SK-N-SH treated with all-trans-retinoic acid at 6 μM for 48 hours (cell line): Measurements from ENCODE around the gene COX19.

Experiments used
- ATAC-seq: fragments of 200-7000 bp; cut with Tn5 transposase; 3 replicates; pipeline ENCODE4 v1.9.1; 2020; ENCODE audit warnings: mild to moderate bottlenecking, moderate library complexity
- ARNTL ChIP-seq: fragments of 450-650 bp; formaldehyde crosslinking; IDR thresholded peaks from 2 replicates; pipeline ENCODE4 v1.5.0; 2020; ENCODE audit warnings: low read depth, mild to moderate bottlenecking, moderate library complexity, borderline replicate concordance
- CREB5 ChIP-seq: fragments of 250-450 bp; sonication (Bioruptor Pico); IDR thresholded peaks from 2 replicates; pipeline ENCODE4 v1.5.1; 2020; ENCODE audit warnings: low read depth, mild to moderate bottlenecking, moderate library complexity
- CSDC2 ChIP-seq: fragments of 250-450 bp; sonication (Bioruptor Pico); IDR thresholded peaks from 2 replicates; pipeline ENCODE4 v1.5.0; 2020; ENCODE audit warnings: mild to moderate bottlenecking, moderate library complexity
- ESRRG ChIP-seq: fragments of 250-450 bp; sonication (Bioruptor Pico); IDR thresholded peaks from 2 replicates; pipeline ENCODE4 v1.6.1; 2021; ENCODE audit warnings: mild to moderate bottlenecking
- GLIS3 ChIP-seq: fragments of 250-450 bp; sonication (Bioruptor Pico); IDR thresholded peaks from 2 replicates; pipeline ENCODE4 v1.5.0; 2020; ENCODE audit warnings: mild to moderate bottlenecking, moderate library complexity
- ISL1 ChIP-seq: fragments of 250-450 bp; sonication (Bioruptor Pico); IDR thresholded peaks from 2 replicates; pipeline ENCODE4 v2.1.2; 2022; ENCODE audit warnings: mild to moderate bottlenecking, moderate library complexity
- OSR1 ChIP-seq: fragments of 250-450 bp; sonication (Bioruptor Pico); IDR thresholded peaks from 2 replicates; pipeline ENCODE4 v1.8.0; 2022; ENCODE audit warnings: moderate library complexity, mild to moderate bottlenecking, inconsistent platforms
- POU6F1 ChIP-seq: fragments of 250-450 bp; sonication (Bioruptor Pico); IDR thresholded peaks from 2 replicates; pipeline ENCODE4 v1.8.0; 2021; ENCODE audit warnings: low read depth, mild to moderate bottlenecking, moderate library complexity, borderline replicate concordance
- PPARA ChIP-seq: fragments of 250-450 bp; sonication (Bioruptor Pico); IDR thresholded peaks from 2 replicates; pipeline ENCODE4 v1.5.0; 2020; ENCODE audit warnings: mild to moderate bottlenecking, borderline replicate concordance
- SNAI2 ChIP-seq: fragments of 250-450 bp; sonication (Bioruptor Pico); IDR thresholded peaks from 2 replicates; pipeline ENCODE4 v1.5.0; 2020; ENCODE audit warnings: mild to moderate bottlenecking, moderate library complexity
- TCF4 ChIP-seq: fragments of 250-450 bp; sonication (Bioruptor Pico); IDR thresholded peaks from 2 replicates; pipeline ENCODE4 v1.8.0; 2021; ENCODE audit warnings: mild to moderate bottlenecking, moderate library complexity, borderline replicate concordance
- TSHZ2 ChIP-seq: fragments of 250-450 bp; sonication (Bioruptor Pico); IDR thresholded peaks from 2 replicates; pipeline ENCODE4 v1.5.0; 2020; ENCODE audit warnings: mild to moderate bottlenecking, moderate library complexity
- ZC3H10 ChIP-seq: fragments of 250-450 bp; sonication (Bioruptor Pico); IDR thresholded peaks from 2 replicates; pipeline ENCODE4 v1.5.1; 2021; ENCODE audit warnings: mild to moderate bottlenecking, moderate library complexity
- ZFP3 ChIP-seq: fragments of 250-450 bp; sonication (Bioruptor Pico); IDR thresholded peaks from 2 replicates; pipeline ENCODE4 v1.5.0; 2020; ENCODE audit warnings: mild to moderate bottlenecking, moderate library complexity
- ZNF70 ChIP-seq: fragments of 450-650 bp; formaldehyde crosslinking; IDR thresholded peaks from 2 replicates; pipeline ENCODE4 v1.5.0; 2020; ENCODE audit warnings: mild to moderate bottlenecking, moderate library complexity

The COX19 gene

GRCh38 chr7:974820-975681, at the start of gene COX19:
Gene COX19 (minus strand): TSS chr7:975549. CDS start chr7:975509, 40 bp downstream.
- ATAC-seq = peak; percentile 92
- TF ChIP-seq ZFP3 (peak; percentile 95), CSDC2 (peak; percentile 74; the same call in 1 of the 2 replicates), POU6F1 (CRISPR knock-in tag) (no peak), ZNF70 (CRISPR knock-in tag) (no peak), TSHZ2 (peak; percentile 61; the same call in 1 of the 2 replicates), ISL1 (CRISPR knock-in tag) (no peak), SNAI2 (no peak), GLIS3 (CRISPR knock-in tag) (peak; percentile 74; the same call in 1 of the 2 replicates), OSR1 (CRISPR knock-in tag) (no peak), CREB5 (no peak), PPARA (no peak), TCF4 (CRISPR knock-in tag) (no peak)

GRCh38 chr7:1024331-1024841, 49.0 kb upstream of the COX19 start:
- no peak for ATAC-seq

More at GRCh38 chr7:1024331-1024841, 49.0 kb upstream of the COX19 start:
- TF ChIP-seq ZC3H10 (no peak), ZNF70 (CRISPR knock-in tag) (no peak), ESRRG (CRISPR knock-in tag) (no peak), TSHZ2 (no peak), ZFP3 (no peak), POU6F1 (CRISPR knock-in tag) (no peak), CREB5 (no peak), TCF4 (CRISPR knock-in tag) (no peak), OSR1 (CRISPR knock-in tag) (no peak), ISL1 (CRISPR knock-in tag) (no peak), ARNTL (CRISPR knock-in tag) (no peak), PPARA (no peak)
